Measurements from ENCODE around the gene CLPX.
"Not testable (repeated sequence)": the region's sequence is repeated elsewhere in the genome, so short reads cannot be mapped to it uniquely, and the experiment has no call there.

The CLPX gene

DNA sequence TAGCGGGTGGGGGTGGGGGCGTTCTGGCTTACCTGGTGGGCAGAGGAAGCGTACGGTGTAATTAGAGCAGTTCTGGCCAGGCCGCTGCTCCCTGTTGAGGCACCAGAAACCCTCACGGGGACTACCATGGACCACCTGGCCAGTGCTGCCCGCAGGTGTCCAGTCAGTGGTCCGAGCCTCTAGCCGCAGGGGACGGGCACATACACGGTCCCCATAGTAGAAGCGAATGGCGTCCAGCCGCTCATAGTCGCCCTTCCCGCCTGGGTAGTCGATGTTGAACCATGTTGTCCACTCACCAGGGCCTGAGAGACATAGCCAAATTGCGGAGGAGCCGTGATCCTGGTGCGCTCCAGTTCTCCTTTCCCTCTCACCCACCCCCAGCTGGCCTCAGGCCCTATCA, 21.6 kb upstream of the CLPX start:
- DNase-seq (ENCODE audit: low read depth in 1 of 2, low spot score in 1 of 2) = no peak

DNA sequence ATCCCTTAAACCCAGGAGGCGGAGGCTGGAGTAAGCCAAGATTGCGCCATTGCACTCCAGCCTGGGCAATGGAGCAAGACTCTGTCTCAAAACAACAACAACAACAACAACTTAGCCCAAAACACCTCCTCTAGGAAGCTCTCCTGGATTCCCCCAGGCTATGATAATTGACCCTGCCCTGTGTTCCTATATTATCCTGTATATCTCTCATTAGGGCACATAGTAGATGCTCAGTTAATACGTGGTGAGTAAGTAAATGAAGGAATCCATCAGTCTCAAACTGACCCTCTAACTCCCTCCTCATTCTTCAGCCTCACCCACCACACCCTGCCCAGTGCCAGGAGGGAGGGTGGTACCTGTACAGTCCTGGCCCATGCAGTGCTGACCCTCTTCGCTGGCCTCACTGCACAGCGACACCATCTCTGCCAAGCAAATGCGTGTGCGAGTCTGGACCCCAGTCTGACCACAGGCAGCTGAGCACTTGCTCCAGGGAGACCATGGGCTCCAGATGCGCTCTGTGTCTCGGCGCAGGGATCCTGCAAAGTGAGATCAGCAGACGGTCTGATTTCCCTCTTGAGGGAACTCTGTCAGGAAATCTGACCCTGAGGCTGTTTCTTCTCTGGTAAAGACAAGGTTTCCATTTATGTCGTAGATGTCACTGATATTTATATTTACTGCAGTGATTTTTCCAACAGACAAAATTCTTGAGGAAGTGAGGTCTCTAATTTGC, 20.0 kb upstream of the CLPX start:
- DNase-seq (ENCODE audit: low read depth in 1 of 2, low spot score in 1 of 2) = no peak

DNA sequence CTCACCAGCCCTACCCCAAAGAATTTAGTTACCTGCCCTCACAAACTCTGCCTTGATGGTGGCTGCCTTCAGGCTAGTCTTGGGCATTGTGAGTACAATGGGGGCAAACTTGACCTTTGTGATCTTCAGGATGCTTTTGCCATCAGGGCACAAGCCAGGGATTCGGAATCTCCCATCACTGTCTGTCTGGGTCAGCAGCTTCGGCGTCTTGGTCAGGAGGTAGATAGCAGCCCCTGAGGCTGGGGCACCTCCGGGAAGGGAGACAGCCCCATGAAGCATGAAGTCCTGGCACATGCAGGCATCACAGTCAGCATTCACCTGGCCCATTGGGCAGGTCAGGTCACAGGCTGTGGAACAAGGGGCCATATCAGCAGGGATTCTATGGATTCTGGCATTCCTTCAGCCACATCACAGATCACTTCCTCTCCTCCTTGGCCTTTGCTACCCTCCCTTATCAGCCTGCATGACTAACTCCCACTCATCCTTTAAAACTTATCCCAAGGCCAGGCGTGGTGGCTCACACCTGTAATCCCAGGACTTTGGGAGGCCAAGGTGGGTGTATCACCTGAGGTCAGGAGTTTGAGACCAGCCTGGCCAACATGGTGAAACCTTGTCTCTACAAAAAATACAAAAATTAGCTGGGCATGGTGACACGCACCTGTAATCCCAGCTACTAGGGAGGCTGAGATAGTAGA, 19.2 kb upstream of the CLPX start:
- no peak for DNase-seq (ENCODE audit: low read depth in 1 of 2, low spot score in 1 of 2)

DNA sequence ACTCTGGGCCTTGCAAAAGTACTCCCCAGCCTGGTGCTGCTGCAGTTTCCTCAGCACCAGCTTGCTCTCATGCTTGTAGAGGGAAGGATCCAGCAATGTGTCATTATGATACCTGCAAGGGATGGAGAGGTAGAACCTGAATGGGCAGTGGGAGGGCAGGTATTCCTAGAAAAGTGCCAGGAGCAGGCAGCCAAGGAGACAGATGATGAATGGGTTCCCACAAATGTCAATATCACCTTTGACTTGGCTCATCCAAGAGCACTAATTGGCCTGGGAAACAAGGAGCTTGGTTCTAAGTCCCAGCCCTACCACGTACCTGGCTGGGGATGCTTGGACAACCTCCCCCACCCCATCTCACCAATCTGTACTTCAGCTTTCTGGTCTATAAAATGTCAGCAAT, 16.8 kb upstream of the CLPX start:
- no peak for DNase-seq (ENCODE audit: low read depth in 1 of 2, low spot score in 1 of 2)

DNA sequence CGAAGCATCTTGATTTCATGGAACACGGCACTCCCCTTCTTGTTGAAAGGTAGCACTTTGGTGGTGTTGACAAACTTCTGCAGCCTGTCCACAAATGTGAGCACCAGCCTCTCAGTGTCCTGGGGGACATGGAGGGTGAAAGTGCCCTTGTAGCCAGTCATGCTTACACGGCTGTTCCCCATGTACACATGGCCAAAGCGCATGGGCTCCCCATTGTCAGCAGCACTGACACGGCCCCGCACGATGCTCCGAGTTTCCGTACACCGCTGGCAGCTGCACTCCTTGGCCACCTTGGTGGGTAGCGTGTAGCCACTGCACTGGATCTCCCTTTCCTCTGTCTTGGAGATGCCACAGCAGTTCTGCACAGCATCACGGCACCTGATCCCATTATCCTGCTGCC, 13.4 kb upstream of the CLPX start:
- no peak for DNase-seq (ENCODE audit: low read depth in 1 of 2, low spot score in 1 of 2)

DNA sequence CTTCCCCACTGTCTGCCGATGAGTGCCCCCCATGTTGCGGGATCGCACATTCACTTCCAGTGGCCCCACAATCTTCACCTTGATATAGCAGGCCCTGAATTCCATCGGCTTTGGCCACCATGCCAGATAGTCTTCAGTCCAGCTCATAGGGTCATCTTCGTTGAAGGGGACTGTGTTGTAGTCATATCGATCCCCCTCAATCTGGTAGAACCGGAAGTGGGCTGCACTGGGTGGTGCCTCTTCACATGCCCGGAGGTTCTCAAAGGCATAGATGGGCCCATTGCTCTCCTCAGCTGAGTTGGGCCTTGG, 12.1 kb upstream of the CLPX start:
- DNase-seq (ENCODE audit: low read depth in 1 of 2, low spot score in 1 of 2) = no peak

DNA sequence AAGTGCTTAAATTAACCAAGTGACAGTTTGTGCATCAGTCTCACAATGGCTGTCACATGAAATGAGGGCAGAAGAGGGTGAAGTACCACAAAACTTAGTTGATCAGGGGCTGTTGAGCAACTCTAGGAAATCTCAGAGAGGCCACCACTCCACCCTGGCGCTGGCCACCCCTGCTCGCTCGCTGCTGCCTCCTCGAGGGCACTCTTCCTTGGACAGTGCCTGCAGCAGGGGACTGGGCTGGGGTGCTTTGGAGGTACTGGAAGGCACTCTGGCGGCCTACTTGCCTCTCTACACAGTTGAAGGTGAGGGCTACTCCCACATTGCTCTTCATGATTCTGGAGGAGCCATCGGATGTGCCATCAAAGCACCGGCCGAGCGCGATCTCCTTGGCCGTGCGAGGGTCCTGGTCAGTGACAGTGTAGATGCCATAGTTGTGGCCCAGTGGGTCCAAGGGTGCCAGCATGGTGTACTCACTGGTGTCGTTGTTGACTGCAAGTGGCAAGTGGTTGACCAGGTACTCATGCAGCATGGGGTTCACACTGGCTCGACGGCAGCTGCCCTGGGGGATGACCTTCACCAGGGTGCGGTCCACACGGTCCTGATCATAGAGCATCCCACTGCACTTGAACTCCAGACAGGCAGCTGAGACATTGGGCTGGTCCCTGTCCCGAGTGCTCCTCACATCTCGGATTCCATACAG, 11.6 kb upstream of the CLPX start:
- DNase-seq (ENCODE audit: low read depth in 1 of 2, low spot score in 1 of 2) = no peak

DNA sequence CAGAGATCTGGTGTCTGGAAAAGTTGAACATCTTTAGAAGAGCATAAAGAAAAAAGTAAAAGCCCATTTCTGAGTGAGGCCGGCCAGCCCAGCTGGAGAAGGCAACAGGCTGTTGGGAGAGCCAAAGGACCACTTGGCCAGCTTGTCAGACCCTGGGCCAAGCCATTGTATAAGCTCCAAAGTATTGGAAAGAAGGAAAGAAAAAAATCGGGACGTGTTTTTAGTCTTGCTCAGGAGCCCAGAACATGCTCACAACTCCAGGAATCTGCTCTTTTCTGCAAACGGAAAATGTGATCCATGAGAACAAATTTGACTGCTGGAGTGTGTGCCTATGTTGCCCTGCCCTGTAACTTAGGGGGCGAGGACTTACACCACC, 10.4 kb upstream of the CLPX start:
- no peak for DNase-seq (ENCODE audit: low read depth in 1 of 2, low spot score in 1 of 2)

DNA sequence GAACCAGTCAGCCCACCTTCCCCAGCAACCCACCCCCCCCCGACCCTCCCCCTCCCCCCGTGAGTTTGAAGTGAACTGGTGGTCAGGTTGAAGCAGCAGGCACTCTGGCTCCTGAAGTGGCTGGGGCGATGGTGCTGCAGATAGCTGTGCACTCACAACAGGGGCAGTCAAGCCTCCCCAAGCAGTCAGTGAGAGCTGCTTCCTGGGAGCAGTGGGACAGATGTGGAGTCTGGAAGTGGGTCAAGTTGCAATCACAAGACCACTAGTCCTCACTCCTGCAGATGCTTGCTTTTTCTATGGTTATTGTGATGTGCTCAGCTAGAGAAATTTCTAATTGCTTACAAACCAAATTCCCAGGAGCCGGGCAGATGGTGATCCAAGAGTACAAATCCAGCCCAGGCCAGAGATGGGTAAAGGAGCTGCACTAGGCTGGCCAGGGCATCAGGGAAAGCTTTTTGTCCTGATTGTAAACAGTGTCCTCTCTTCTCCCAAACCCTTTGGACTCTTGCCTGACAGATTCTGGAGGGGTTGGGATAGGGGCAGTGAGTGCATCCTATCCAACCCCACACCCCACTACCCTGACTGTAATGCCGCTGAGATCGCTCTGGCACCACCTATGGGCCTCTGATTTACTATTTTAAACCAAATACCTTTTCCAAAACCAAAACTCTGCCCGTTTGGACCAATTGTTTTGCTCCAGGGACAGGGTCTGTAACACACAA, 9.8 kb upstream of the CLPX start:
- DNase-seq (ENCODE audit: low read depth in 1 of 2, low spot score in 1 of 2) = no peak

DNA sequence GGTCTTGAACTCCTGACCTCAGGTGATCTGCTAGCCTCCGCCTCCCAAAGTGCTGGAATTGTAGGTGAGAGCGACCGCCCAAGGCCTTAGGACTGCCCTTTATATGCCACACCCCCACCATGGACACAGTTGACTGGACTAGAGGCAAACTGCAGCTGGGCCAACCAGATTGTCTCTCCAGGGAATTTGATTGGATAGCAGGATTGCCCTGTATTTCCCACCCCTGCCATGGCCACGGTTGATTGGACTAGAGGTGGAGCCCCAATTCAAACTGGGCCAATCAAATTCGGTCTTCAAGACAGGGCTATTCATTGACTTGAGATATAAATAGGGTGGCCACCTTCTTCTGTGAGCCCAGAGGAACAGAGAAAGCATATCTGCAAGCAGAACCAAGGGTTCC, 6.9 kb upstream of the CLPX start:
- no peak for DNase-seq (ENCODE audit: low read depth in 1 of 2, low spot score in 1 of 2)

DNA sequence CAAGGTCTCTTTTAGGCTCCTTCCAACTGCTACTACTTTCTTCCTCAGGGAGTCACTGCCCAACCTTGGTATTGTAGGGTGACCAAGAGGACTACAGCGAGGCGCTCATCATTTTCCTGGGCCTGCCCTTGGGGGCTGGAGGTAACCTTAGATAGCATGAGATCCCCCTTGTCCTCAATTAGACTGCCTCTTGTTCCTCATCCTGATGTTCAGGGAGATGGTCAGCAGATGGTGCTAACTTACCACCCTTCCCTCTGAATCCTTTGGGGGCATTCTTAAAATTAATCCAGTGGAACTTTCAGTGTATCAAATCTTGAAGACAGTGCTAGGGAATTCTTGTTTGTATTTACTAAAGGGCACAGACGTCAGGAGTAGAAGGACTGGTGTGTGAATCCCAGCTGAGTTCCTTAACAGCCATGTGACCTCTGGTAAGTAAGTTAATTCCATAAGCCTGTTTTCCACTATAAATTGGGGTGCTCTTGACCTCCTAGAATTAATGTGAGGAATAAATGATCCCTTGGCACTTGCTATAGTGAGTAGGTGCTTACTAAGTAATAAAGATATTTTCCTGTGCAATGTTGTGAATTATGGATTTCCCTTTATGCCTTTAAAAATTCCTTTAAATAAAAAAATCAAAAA, 4.1 kb upstream of the CLPX start:
- DNase-seq (ENCODE audit: low read depth in 1 of 2, low spot score in 1 of 2) = no peak

DNA sequence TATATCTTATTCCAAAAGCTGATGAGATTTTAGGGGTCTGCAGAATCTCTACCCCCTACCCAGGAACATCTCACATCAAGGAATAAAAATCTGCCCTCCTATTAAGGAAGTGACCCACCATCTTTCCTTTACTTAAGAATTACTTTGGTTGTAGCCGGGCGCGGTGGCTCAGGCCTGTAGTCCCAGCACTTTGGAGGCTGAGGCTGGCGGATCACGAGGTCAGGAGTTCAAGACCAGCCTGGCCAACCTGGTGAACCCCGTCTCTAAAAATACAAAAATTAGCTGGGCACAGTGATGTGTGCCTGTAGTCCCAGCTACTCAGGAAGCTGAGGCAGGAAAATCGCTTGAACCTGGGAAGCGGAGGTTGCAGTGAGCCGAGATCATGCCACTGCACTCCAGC, 3.3 kb upstream of the CLPX start:
- DNase-seq (ENCODE audit: low read depth in 1 of 2, low spot score in 1 of 2) = not testable (repeated sequence)

DNA sequence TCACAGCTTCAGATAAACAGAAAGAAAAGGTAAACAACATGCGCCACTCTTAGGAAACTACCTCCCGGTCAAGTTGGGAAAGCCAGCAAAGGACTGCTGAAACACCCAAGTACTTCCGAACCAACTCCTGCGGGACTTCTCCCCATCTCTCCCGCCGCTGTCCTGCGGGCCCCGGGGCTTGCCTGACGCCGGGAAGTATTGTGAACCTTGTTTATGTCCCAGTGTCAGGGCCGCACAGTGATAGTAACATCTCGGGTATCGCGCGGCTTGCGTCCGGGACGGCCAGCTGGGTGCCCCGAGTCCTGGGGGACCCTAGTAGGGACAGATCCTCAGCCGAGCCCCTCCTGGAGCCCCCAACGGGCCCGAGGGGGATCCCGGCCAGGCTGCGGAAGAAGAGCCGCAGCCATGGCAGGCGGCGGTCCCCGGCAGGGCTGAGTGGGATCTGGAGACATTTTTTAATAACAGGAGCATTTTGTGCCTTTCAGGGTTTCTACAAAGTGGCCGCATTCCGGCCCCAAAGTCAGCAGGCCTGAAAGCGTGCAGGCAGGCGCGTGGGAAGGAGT, 756 bp downstream of the CLPX start:
- DNase-seq (ENCODE audit: low read depth in 1 of 2, low spot score in 1 of 2) = no peak

DNA sequence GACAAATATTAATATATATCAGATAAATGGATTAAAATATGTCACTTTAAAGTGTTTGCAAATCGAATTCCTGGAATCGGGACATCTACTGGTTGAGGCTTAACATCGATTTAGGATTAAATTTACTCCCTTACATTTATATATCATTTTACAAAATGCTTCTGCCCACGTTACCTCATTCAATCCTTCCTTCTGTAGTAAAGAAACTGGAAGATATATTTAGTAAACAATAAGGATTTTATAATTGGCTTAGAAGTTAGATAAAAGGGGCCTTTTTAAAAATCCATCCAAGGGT, 1.3 kb downstream of the CLPX start:
- no peak for DNase-seq (ENCODE audit: low read depth in 1 of 2, low spot score in 1 of 2)

DNA sequence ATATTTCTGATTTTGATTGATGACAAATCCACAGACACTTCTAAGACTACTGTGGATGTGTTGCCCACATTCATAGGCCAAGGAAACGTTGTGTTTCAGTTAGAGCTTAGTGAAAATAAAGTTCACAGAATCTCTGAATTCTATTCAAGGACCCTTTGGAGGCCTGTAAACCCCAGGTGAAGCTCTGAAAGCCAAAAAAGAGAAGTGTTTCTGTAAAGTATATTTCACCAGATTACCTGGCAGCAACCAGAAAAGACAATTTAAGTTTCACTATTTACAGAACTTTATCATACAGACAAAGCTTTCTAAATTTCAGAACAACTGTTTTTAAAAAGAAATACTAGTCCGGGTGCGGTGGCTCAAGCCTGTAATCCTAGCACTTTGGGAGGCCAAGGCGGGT, 2.6 kb downstream of the CLPX start:
- DNase-seq (ENCODE audit: low read depth in 1 of 2, low spot score in 1 of 2) = no peak

DNA sequence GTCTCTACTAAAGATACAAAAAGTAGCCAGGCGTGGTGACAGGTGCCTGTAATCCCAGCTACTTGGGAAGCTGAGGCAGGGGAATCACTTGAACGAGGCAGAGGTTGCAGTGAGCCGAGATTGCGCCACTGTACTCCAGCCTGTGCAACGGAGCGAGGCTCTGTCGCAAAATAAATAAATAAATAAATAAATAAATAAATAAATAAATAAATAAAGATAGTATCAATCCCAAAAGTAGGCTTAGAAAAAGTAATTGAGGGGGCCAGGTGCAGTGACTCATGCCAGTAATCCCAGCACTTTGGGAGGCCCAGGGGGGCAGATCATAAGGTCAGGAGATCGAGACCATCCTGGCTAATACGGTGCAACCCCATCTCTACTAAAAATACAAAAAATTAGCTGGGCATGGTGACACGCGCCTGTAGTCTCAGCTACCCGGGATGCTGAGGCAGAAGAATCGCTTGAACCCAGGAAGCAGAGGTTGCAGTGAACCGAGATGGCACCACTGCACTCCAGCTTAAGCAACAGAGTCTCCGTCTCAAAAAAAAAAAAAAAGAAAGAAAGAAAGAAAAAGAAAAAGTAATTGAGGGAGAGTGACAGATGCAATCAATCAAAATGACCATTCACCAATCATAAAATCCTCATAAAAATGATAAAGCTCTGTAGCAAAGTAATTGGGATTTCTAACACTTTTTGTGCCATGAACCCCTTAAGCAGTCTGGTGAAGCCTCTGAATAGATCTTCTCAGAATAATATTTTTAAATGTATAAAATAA, 3.4 kb downstream of the CLPX start:
- not testable (repeated sequence) for DNase-seq (ENCODE audit: low read depth in 1 of 2, low spot score in 1 of 2)

DNA sequence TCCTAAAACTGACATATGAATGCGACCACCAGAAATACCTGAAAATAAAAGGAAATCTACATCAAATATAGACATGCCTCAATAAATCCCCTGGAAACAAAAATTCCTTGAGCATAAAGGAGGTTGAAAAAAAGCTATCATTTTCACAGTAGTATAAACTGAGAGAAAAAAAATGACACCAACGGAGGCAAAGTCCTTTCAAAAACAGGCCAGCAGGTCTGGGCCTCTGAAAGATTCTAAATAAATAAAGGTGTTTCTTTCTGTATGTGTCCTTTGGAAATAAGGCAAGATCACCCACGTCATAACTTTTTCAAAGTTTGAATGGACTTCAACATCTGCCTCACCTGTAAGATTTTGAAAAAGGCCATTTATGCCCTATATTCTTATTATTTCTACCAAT, 5.0 kb downstream of the CLPX start:
- DNase-seq (ENCODE audit: low read depth in 1 of 2, low spot score in 1 of 2) = no peak

DNA sequence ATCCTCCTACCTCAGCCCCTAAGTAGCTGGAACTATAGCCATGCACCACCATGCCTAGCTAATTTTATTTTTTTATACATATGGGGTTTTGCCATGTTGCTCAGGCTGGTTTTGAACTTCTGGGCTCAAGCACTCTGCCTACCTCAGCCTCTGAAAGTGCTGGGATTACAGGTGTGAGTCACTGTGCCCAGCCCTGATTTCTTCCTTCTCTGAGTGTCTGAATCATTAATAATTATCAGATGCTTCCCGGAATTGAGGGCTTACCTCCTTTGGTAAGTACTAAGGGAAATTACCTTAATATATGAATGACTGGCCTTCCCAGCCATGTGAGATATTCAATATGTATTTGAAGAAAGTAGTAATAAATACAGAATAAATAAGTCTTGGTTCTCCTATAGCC, 7.2 kb downstream of the CLPX start:
- no peak for DNase-seq (ENCODE audit: low read depth in 1 of 2, low spot score in 1 of 2)

DNA sequence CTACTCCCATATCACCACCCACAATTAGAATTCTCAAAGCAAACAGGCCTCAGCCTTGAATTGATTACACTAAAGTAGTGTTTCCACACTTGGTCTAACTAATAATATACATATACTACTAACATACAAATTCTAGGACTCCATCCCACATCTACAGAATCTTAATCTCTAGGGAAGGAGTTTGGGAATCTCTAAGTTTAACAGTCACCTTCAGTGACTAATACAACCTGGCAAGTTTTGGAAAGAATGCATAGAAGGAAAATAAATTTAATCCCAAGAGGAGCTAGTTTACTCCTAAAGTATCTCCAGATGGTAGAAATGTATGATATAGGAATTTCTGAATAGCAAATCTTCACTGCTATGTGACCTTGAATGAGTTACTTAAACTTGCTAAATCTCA, 9.1 kb downstream of the CLPX start:
- no peak for DNase-seq (ENCODE audit: low read depth in 1 of 2, low spot score in 1 of 2)

DNA sequence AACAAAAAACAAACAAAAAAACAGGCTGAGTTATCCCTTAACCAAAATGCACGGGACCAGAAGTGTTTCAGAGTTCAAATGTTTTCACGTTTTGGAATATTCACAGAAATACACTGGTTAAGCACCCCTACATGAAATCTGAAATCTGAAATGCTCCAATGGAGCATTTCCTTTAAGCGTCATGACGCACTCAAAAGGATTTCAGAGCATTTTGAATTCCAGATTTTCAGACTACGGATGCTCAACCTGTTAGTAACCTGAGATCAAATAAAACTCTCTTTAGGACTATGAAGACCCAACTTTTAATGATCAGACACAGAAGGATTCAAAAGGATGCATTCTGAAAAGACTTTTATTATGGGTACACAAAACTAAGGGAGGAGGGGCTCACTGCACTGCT, 9.6 kb downstream of the CLPX start:
- DNase-seq (ENCODE audit: low read depth in 1 of 2, low spot score in 1 of 2) = no peak

DNA sequence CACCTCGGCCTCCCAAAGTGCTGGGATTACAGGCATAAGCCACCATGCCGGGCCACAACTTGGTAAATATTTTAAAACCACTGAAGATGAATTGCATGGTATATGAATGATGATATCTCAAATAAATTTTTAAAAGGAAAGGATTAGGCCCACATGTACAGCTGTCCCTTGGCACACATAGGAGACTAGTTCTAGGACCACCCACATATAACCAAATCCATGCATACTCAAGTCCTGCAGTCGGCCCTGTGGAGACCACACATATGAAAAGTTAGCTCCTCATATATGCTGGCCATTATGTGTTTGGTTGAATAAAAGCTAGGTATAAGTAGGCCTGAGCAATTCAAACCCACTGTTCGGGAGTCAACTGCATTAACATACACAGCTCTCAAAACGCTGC, 10.6 kb downstream of the CLPX start:
- DNase-seq (ENCODE audit: low read depth in 1 of 2, low spot score in 1 of 2) = no peak

Measured in activated T-helper 1 cell treated with anti-CD3 and anti-CD28 coated beads, Interleukin-2, amount 50 U/mL, for 16 hours (primary cell).